H9 (cell line): ENCODE data around the gene CEP112. TPM values are rescaled to one million over a fixed set of nuclear protein-coding genes. Genes with fewer than 3 reads are reported as not detected.

Experiments
- DNase-seq: peaks from one replicate; pipeline ENCODE4 v3.0.0-alpha.2; 2017
- H2AFZ ChIP-seq: one replicate; pipeline ENCODE4 v1.6.1; 2013; ENCODE audit warnings: mild to moderate bottlenecking, low read length, control low read depth, moderate library complexity
- H2AK5ac ChIP-seq: 2 replicates; pipeline ENCODE4 v1.6.1; 2013; ENCODE audit warnings: low read length, control low read depth, mixed read lengths; ENCODE audit not compliant: insufficient read length
- H2BK120ac ChIP-seq: one replicate; pipeline ENCODE4 v1.6.1; 2013; ENCODE audit warnings: low read depth, mild to moderate bottlenecking, low read length, control low read depth, inconsistent platforms; ENCODE audit not compliant: poor library complexity, severe bottlenecking
- H2BK12ac ChIP-seq: 2 replicates; pipeline ENCODE4 v1.6.1; 2013; ENCODE audit warnings: low read length, control low read depth, mixed read lengths, low read depth; ENCODE audit not compliant: insufficient read length
- H2BK15ac ChIP-seq: 2 replicates; pipeline ENCODE4 v1.6.1; 2013; ENCODE audit warnings: low read depth, low read length, control low read depth
- H2BK20ac ChIP-seq: one replicate; pipeline ENCODE4 v1.6.1; 2013; ENCODE audit warnings: low read depth, mild to moderate bottlenecking, low read length, control low read depth, inconsistent platforms; ENCODE audit not compliant: poor library complexity, severe bottlenecking
- H2BK5ac ChIP-seq: 2 replicates; pipeline ENCODE4 v1.6.1; 2013; ENCODE audit warnings: low read length, control low read depth, mixed read lengths; ENCODE audit not compliant: insufficient read length
- H3K14ac ChIP-seq: 2 replicates; pipeline ENCODE4 v1.6.1; 2013; ENCODE audit warnings: low read length, control low read depth; ENCODE audit not compliant: insufficient read depth
- H3K18ac ChIP-seq: 2 replicates; pipeline ENCODE4 v1.6.1; 2013; ENCODE audit warnings: low read depth, mild to moderate bottlenecking, mixed read lengths, low read length, control low read depth; ENCODE audit not compliant: insufficient read length
- H3K23ac ChIP-seq: 2 replicates; pipeline ENCODE4 v1.6.1; 2013; ENCODE audit warnings: low read length, control low read depth, mixed read lengths, low read depth; ENCODE audit not compliant: insufficient read length
- H3K23me2 ChIP-seq: 2 replicates; pipeline ENCODE4 v1.6.1; 2013; ENCODE audit warnings: low read depth, mild to moderate bottlenecking, mixed read lengths, low read length, control low read depth; ENCODE audit not compliant: insufficient read length, poor library complexity, severe bottlenecking
- H3K27ac ChIP-seq: 2 replicates; pipeline ENCODE4 v1.5.1; 2013; ENCODE audit warnings: low read length, control low read depth, mixed read lengths, low read depth; ENCODE audit not compliant: insufficient read length
- H3K27me3 ChIP-seq: 2 replicates; pipeline ENCODE4 v1.6.1; 2013; ENCODE audit warnings: low read length, control low read depth, inconsistent platforms; ENCODE audit not compliant: insufficient read depth
- H3K4ac ChIP-seq: 2 replicates; pipeline ENCODE4 v1.6.1; 2013; ENCODE audit warnings: low read depth, mild to moderate bottlenecking, control low read depth, inconsistent platforms, low read length, moderate library complexity
- H3K4me1 ChIP-seq: 2 replicates; pipeline ENCODE4 v1.6.1; 2013; ENCODE audit warnings: low read length, control low read depth, inconsistent platforms; ENCODE audit not compliant: insufficient read depth
- H3K4me2 ChIP-seq: 2 replicates; pipeline ENCODE4 v1.6.1; 2013; ENCODE audit warnings: low read length, control low read depth, mixed read lengths; ENCODE audit not compliant: insufficient read length, insufficient read depth
- H3K56ac ChIP-seq: 2 replicates; pipeline ENCODE4 v1.6.1; 2013; ENCODE audit warnings: low read depth, mild to moderate bottlenecking, mixed read lengths, low read length, control low read depth; ENCODE audit not compliant: insufficient read length
- H3K79me1 ChIP-seq: 2 replicates; pipeline ENCODE4 v1.6.1; 2013; ENCODE audit warnings: low read depth, mild to moderate bottlenecking, moderate library complexity, low read length, control low read depth, inconsistent platforms; ENCODE audit not compliant: insufficient read depth, poor library complexity, severe bottlenecking
- H3K79me2 ChIP-seq: 2 replicates; pipeline ENCODE4 v1.6.1; 2013; ENCODE audit warnings: low read length, control low read depth, inconsistent platforms; ENCODE audit not compliant: insufficient read depth
- H3K9ac ChIP-seq: 2 replicates; pipeline ENCODE4 v1.6.1; 2013; ENCODE audit warnings: low read length, control low read depth, mixed read lengths; ENCODE audit not compliant: insufficient read length; ENCODE audit errors: extremely low read depth
- H3K9me3 ChIP-seq: one replicate; pipeline ENCODE4 v1.6.1; 2013; ENCODE audit warnings: low read depth, low read length, inconsistent platforms; ENCODE audit not compliant: control insufficient read depth
- H3T11ph ChIP-seq: one replicate; pipeline ENCODE4 v1.6.1; 2013; ENCODE audit warnings: mild to moderate bottlenecking, low read length, control low read depth, inconsistent platforms
- H4K20me1 ChIP-seq: one replicate; pipeline ENCODE4 v1.6.1; 2013; ENCODE audit not compliant: control insufficient read depth, insufficient read length, insufficient read depth
- H4K5ac ChIP-seq: 2 replicates; pipeline ENCODE4 v1.6.1; 2013; ENCODE audit warnings: low read depth, mild to moderate bottlenecking, mixed read lengths, low read length, control low read depth; ENCODE audit not compliant: insufficient read length
- H4K8ac ChIP-seq: replicated peaks from 2 replicates; pipeline ENCODE4 v1.6.1; 2013; ENCODE audit warnings: low read length, control low read depth, mixed read lengths, low read depth; ENCODE audit not compliant: insufficient read length
- H4K91ac ChIP-seq: 2 replicates; pipeline ENCODE4 v1.6.1; 2013; ENCODE audit warnings: low read depth, mild to moderate bottlenecking, moderate library complexity, mixed read lengths, low read length, control low read depth; ENCODE audit not compliant: insufficient read length
- H3K27ac Mint-ChIP-seq, 3 experiments: 2 replicates in 2 of 3; 3 replicates in 1 of 3; pipeline ENCODE4 v1.8.0; 2020 to 2021; ENCODE audit warnings: mixed read lengths in 3 of 3, mild to moderate bottlenecking in 1 of 3, moderate library complexity in 1 of 3
- H3K27me3 Mint-ChIP-seq: 2 replicates; pipeline ENCODE4 v1.8.0; 2021; ENCODE audit warnings: low read depth, mild to moderate bottlenecking, moderate library complexity, mixed read lengths
- H3K36me3 Mint-ChIP-seq, 3 experiments: 2 replicates in 2 of 3; 3 replicates in 1 of 3; pipeline ENCODE4 v1.8.0; 2020 to 2021; ENCODE audit warnings: low read depth in 3 of 3, mixed read lengths in 3 of 3; ENCODE audit not compliant: insufficient read depth in 1 of 3
- H3K4me1 Mint-ChIP-seq, 2 experiments: 2 replicates each; pipeline ENCODE4 v1.8.0; 2020; ENCODE audit warnings: mixed read lengths in 2 of 2
- H3K4me3 Mint-ChIP-seq, 2 experiments: 2 replicates in 1 of 2; 3 replicates in 1 of 2; pipeline ENCODE4 v1.8.0; 2020 to 2021; ENCODE audit warnings: mild to moderate bottlenecking in 2 of 2, mixed read lengths in 2 of 2, moderate library complexity in 1 of 2
- H3K9me3 Mint-ChIP-seq, 2 experiments: 2 replicates in 1 of 2; 3 replicates in 1 of 2; pipeline ENCODE4 v1.8.0; 2020; ENCODE audit warnings: mild to moderate bottlenecking in 2 of 2, mixed read lengths in 2 of 2, moderate library complexity in 1 of 2
- WGBS: extraction: QIAGEN DNeasy Blood & Tissue Kit; methylation state at CpG from one replicate; pipeline ENCODE4 v1.1.7; 2013; ENCODE audit warnings: missing lambda C conversion rate, low lambda C conversion rate, mixed read lengths; ENCODE audit not compliant: insufficient read length; ENCODE audit errors: extremely low coverage; 5-methylcytosine and 5-hydroxymethylcytosine counted together
- total RNA-seq: library from RNA; stranded (reverse); gene quantifications from 2 replicates; pipeline ENCODE4 v1.2.1, GENCODE V29; 2021
- TF ChIP-seq, protein P1 (sequence below): fragments of 200-600 bp; sonication (generic); conservative IDR thresholded peaks from 3 replicates; pipeline ENCODE4 v1.8.0; 2021; ENCODE audit warnings: antibody characterized with exemption, mild to moderate bottlenecking

CEP112 gene
- total RNA-seq, 1 experiment from 2014 or later, result 5.4 TPM

DNA sequence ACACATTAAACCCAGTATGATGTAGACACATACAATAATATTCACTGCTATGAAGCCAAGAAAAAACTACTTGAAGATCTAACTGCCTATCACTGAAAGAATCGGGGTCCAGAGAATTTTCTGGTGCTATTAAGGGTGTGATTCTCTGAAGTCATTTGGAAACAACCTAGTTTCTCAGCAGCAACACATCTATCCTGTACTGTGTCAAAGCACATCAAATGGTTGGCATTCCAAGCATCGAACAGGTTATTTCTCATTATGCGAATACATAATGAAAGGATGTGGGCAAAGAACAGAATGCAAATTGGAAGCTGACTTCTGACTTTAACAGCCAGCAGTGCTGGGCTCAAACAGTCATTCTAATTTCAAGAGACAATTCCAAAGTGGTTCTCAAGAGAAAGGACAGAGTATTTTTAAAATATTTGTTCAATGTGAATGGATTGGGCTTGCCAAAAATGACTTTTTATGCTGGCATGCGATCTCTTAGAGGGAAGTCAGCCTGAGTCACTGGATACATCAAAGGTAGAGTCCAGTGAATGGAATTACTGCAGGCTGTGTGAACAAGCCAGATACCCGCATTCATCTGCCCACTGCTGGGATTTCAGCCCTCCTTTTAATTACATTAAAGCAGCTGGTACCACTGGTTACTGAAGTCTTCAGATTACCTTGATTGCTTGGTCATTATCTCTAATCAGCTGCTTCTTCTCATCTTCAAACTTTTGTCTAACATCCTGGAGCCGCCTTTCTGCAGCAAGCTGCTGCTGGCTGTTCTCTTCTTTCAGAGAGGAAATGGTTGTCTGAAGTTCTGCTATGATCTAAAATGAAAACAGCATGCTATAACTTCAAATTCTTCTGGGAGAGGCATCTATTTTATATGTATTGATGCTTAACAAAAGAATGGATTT is 449.3 kb downstream of the CEP112 start:
- H3K14ac ChIP-seq, result no peak overlapping the region
- WGBS, result no CpG with 5 or more reads among the region's 6 CpGs
- H3K27me3 Mint-ChIP-seq, result no peaks in the 10 kb centered on the region

More for the DNA sequence above, 449.3 kb downstream of the CEP112 start:
- Histone ChIP-seq H2BK12ac (no peak overlapping the region), H3K18ac (no peak overlapping the region), H3K79me2 (no peaks in the 10 kb centered on the region), H3K27ac (no peak overlapping the region), H2BK20ac (no peak overlapping the region), H3K23ac (no peak overlapping the region), H4K91ac (no peak overlapping the region), H3K23me2 (no peaks in the 10 kb centered on the region), H2AFZ (no peak overlapping the region), H3K27me3 (no peaks in the 10 kb centered on the region), H4K8ac (no peak overlapping the region), H2BK15ac (no peak overlapping the region), H3K9ac (no peak overlapping the region), H3K79me1 (no peaks in the 10 kb centered on the region), H3T11ph (no peak overlapping the region), H3K56ac (no peak overlapping the region), H3K4ac (no peak overlapping the region), H3K4me2 (peak overlapping the region; percentile 24), H2BK5ac (no peak overlapping the region), H2AK5ac (no peak overlapping the region), H4K20me1 (no peaks in the 10 kb centered on the region), H4K5ac (no peak overlapping the region), H3K4me1 (peaks cover 2% of the 10 kb centered on the region), H2BK120ac (no peak overlapping the region), H3K9me3 (no peaks in the 10 kb centered on the region)
- Mint-ChIP-seq H3K4me3 (no peak overlapping the region), H3K27ac (peak overlapping the region in 1 of 3 experiments; percentile 67; a peak in 3 of 7 replicates), H3K4me1 (peaks cover 15 to 20% of the 10 kb centered on the region in 2 experiments), H3K9me3 (peaks cover 2 to 8% of the 10 kb centered on the region in 2 experiments; a peak in 3 of 5 replicates), H3K36me3 (peaks cover 0 to 6% (median 0%) of the 10 kb centered on the region in 3 experiments; a peak in 3 of 7 replicates)
- no peak for DNase-seq
- TF ChIP-seq, protein P1, sequence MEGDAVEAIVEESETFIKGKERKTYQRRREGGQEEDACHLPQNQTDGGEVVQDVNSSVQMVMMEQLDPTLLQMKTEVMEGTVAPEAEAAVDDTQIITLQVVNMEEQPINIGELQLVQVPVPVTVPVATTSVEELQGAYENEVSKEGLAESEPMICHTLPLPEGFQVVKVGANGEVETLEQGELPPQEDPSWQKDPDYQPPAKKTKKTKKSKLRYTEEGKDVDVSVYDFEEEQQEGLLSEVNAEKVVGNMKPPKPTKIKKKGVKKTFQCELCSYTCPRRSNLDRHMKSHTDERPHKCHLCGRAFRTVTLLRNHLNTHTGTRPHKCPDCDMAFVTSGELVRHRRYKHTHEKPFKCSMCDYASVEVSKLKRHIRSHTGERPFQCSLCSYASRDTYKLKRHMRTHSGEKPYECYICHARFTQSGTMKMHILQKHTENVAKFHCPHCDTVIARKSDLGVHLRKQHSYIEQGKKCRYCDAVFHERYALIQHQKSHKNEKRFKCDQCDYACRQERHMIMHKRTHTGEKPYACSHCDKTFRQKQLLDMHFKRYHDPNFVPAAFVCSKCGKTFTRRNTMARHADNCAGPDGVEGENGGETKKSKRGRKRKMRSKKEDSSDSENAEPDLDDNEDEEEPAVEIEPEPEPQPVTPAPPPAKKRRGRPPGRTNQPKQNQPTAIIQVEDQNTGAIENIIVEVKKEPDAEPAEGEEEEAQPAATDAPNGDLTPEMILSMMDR, result no peak
